ENCODE measurements around the gene MPC1L.
"Not testable (repeated sequence)": the region's sequence is repeated elsewhere in the genome, so short reads cannot be mapped to it uniquely, and the experiment has no call there.

Gene MPC1L

GRCh38 chrX:40623139-40623536, at the start of gene MPC1L:
MPC1L (plus strand) TSS chrX:40623428; CDS start chrX:40623566, 138 bp downstream.
- TF ChIP-seq CTCF (IDR thresholded peaks at IDR 0.05; ENCODE audit: control insufficient read depth, insufficient read depth, low read depth, low read length, missing control alignments) = no peak
- DNase-seq (ENCODE audit: low read depth) = no peak
- H3K4me3 ChIP-seq (ENCODE audit: control insufficient read depth, low read depth, low read length) = no peak within 1 kb of the TSS

DNA sequence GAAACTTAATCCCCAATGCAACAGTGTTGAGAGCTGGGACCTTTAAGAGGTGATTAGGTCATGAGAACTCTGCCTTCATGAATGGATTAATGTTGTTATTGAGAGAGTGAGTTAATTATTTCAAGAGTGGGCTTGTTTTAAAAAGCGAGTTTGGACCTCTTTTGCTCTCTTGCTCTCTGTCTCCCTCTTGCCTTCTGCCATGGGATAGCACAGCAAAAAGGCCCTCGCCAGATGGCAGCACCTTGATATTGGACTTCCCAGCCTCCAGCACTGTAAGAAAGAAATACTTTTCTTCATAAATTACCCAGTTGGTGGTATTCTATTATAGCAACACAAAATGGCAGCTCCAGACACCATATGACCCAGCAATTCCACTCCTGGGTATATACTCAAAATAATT, 49.5 kb upstream of the MPC1L start:
- DNase-seq (ENCODE audit: low read depth) = no peak
- peak; percentile 70 for TF ChIP-seq CTCF (IDR thresholded peaks at IDR 0.05; ENCODE audit: control insufficient read depth, insufficient read depth, low read depth, low read length, missing control alignments)
- H3K4me3 ChIP-seq (ENCODE audit: control insufficient read depth, low read depth, low read length) = no peak overlapping the region

DNA sequence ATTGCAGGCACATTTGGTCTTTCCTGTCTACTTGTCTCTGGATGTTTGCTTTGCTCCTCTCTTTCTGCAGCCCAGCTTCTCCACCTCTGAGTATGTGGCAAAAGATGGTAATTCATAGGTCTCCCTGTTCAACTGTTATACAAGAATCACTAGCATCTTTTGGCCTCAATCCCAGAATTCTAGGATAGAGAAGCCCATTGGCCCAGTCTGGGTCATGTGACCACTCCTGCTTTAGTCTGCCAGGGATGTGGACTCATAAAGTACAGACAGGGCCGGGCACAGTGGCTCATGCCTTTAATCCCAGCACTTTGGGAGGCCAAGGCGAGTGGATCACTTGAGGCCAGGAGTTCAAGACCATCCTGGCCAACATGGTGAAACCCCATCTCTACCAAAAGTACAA, 47.8 kb upstream of the MPC1L start:
- H3K4me3 ChIP-seq (ENCODE audit: control insufficient read depth, low read depth, low read length); DNase-seq (ENCODE audit: low read depth): not testable (repeated sequence)

DNA sequence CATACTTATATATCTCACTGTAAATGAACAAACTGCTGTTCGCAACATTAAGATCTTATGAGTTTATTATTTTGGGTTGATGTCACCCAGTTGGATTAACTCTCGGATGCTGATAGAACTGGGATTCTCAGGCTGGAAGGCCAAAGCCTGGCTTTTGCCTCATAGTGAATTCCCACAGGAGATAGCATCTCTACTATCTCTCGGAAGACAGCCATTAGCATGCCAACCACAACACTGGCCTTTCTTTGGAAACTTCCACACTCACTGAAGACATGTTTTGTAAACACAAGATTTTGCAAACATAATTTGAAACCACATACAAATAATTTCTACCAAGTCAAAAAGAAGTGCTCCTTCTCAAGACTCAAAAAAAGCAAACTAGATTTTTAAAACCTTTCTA, 46.9 kb upstream of the MPC1L start:
- no peak for TF ChIP-seq CTCF (IDR thresholded peaks at IDR 0.05; ENCODE audit: control insufficient read depth, insufficient read depth, low read depth, low read length, missing control alignments)
- DNase-seq (ENCODE audit: low read depth) = no peak

DNA sequence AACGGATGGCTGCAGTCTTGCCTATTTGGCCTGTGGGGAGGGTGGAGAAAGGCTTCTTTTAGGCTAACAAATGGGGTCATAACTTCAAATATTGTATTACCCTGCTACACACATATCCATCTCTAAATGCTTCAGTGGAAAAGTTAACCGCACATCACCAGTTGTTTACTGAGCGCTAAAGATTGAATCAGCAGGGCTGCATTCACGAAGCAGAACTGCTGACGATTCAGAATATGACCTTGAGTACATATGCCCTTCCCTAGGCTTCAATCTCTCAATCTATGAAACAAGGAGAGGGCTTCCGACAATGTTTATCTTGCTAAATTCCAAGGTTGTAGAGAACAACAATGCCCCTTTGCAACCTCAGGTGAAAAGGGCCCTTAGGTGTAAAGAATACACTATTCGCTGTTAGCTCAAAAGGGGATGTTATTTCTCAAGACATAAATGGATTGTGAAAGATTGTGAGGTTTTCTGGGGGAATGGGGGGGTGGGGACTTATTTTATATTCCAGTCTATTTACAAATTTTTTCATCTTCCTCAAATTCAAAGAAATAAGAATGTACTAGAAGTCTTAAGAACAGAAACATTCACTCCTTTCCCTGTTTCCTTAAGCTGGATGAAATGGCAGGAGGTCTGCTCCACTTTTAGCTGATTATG, 45.1 kb upstream of the MPC1L start:
- no peak overlapping the region for H3K4me3 ChIP-seq (ENCODE audit: control insufficient read depth, low read depth, low read length)
- no peak for DNase-seq (ENCODE audit: low read depth)
- TF ChIP-seq CTCF (IDR thresholded peaks at IDR 0.05; ENCODE audit: control insufficient read depth, insufficient read depth, low read depth, low read length, missing control alignments) = no peak

More for the DNA sequence above, 46.9 kb upstream of the MPC1L start:
- H3K4me3 ChIP-seq (ENCODE audit: control insufficient read depth, low read depth, low read length) = no peak overlapping the region

- no peak for TF ChIP-seq CTCF (IDR thresholded peaks at IDR 0.05; ENCODE audit: control insufficient read depth, insufficient read depth, low read depth, low read length, missing control alignments)
- H3K4me3 ChIP-seq (ENCODE audit: control insufficient read depth, low read depth, low read length) = no peak overlapping the region
- DNase-seq (ENCODE audit: low read depth) = no peak
These were observed 44.1 kb upstream of the MPC1L start for GRCh38 chrX:40579141-40579540.

DNA sequence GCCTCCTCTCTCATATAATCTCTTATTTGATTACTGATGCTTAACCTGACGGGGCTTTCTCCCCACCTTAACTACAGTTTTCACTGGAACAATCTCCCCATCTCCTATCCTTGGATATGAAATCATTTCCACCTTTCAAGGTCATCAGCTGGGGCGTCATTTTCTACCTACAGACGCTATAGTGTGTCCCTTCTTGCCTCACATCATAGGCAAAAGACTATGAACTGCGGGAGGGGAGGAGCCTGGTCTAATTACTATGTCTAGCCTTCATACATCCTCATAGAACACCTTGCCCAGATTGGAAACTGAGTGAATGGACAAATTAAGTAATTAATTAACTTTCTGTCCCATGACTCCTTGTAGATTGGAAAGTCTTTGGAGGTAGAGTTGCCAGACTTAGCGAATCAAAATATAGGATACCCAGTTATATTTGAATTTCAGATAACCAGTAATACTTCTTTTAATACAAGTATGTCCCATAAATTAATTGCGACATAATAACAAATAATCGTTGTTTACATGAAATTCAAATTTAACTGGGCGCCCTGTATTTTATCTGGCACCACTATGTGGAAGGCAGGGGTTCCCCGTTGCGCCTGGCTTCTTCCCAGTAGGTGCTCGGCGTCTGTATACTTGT, 43.2 kb upstream of the MPC1L start:
- peak overlapping the region; percentile 79 for H3K4me3 ChIP-seq (ENCODE audit: control insufficient read depth, low read depth, low read length)
- no peak for DNase-seq (ENCODE audit: low read depth)

More for the DNA sequence above, 43.2 kb upstream of the MPC1L start:
- TF ChIP-seq CTCF (IDR thresholded peaks at IDR 0.05; ENCODE audit: control insufficient read depth, insufficient read depth, low read depth, low read length, missing control alignments) = no peak

All from AG09309 (cell line).